ENCODE data around the gene RORC.

Gene RORC

GRCh38 chr1:151843398-151843797 is 11.8 kb upstream of the RORC start:
- Histone ChIP-seq H3K14ac (ENCODE audit: low read length in 2 of 2) (no peak overlapping the region), H3K4ac (ENCODE audit: low read depth in 1 of 2, low read length in 2 of 2) (no peak overlapping the region), H3K4me3 (ENCODE audit: insufficient read depth in 1 of 2, low read depth in 1 of 2, low read length in 2 of 2) (no peak overlapping the region), H3K23ac (ENCODE audit: low read length in 2 of 2) (no peak overlapping the region), H3K36me3 (ENCODE audit: control insufficient read depth in 1 of 2, insufficient read depth in 2 of 2, low read depth in 1 of 2, low read length in 2 of 2) (no peaks in the 10 kb centered on the region), H2AK5ac (ENCODE audit: low read length, severe bottlenecking) (no peak overlapping the region), H3K4me1 (ENCODE audit: control insufficient read depth, insufficient read depth, low read depth, low read length) (peaks cover 13% of the 10 kb centered on the region), H2BK120ac (ENCODE audit: low read depth, low read length) (no peak overlapping the region), H3K27ac (ENCODE audit: low read length, poor library complexity, severe bottlenecking) (no peak overlapping the region), H4K91ac (ENCODE audit: low read length) (no peak overlapping the region), H2BK12ac (ENCODE audit: low read length in 2 of 2) (no peak overlapping the region), H3K27me3 (ENCODE audit: control insufficient read depth in 1 of 2, insufficient read depth in 1 of 2, low read length in 2 of 2) (peaks cover 24 to 32% of the 10 kb centered on the region in 2 experiments), H3K4me2 (ENCODE audit: low read length, poor library complexity, severe bottlenecking) (no peak overlapping the region), H3K9me3 (ENCODE audit: control insufficient read depth, low read length) (no peaks in the 10 kb centered on the region), H3K9ac (ENCODE audit: low read length) (no peak overlapping the region), H3K18ac (ENCODE audit: low read depth in 1 of 2, low read length in 2 of 2) (no peak overlapping the region), H2BK5ac (ENCODE audit: low read depth, low read length, poor library complexity, severe bottlenecking) (no peak overlapping the region), H2AFZ (ENCODE audit: low read depth, low read length) (no peak overlapping the region), H2BK15ac (ENCODE audit: low read depth, poor library complexity, severe bottlenecking) (no peak overlapping the region), H4K8ac (ENCODE audit: low read length) (no peak overlapping the region), H3K79me1 (replicated peaks; ENCODE audit: low read length, poor library complexity, severe bottlenecking) (no peaks in the 10 kb centered on the region)
- 87% methylated on average over 1 of the region's 2 CpGs for WGBS
- no peak for DNase-seq

- Histone ChIP-seq H4K8ac (ENCODE audit: low read length) (no peak overlapping the region), H3K79me1 (replicated peaks; ENCODE audit: low read length, poor library complexity, severe bottlenecking) (no peaks in the 10 kb centered on the region), H4K91ac (ENCODE audit: low read length) (no peak overlapping the region), H3K36me3 (ENCODE audit: control insufficient read depth in 1 of 2, insufficient read depth in 2 of 2, low read depth in 1 of 2, low read length in 2 of 2) (no peaks in the 10 kb centered on the region), H3K23ac (ENCODE audit: low read length in 2 of 2) (no peak overlapping the region), H2BK15ac (ENCODE audit: low read depth, poor library complexity, severe bottlenecking) (no peak overlapping the region), H2BK120ac (ENCODE audit: low read depth, low read length) (no peak overlapping the region), H3K18ac (ENCODE audit: low read depth in 1 of 2, low read length in 2 of 2) (no peak overlapping the region), H2AFZ (ENCODE audit: low read depth, low read length) (no peak overlapping the region), H3K27ac (ENCODE audit: low read length, poor library complexity, severe bottlenecking) (no peak overlapping the region), H3K4me2 (ENCODE audit: low read length, poor library complexity, severe bottlenecking) (no peak overlapping the region), H3K9ac (ENCODE audit: low read length) (no peak overlapping the region), H3K14ac (ENCODE audit: low read length in 2 of 2) (no peak overlapping the region), H2BK5ac (ENCODE audit: low read depth, low read length, poor library complexity, severe bottlenecking) (no peak overlapping the region), H3K4ac (ENCODE audit: low read depth in 1 of 2, low read length in 2 of 2) (no peak overlapping the region), H3K27me3 (ENCODE audit: control insufficient read depth in 1 of 2, insufficient read depth in 1 of 2, low read length in 2 of 2) (peaks cover 38 to 39% of the 10 kb centered on the region in 2 experiments), H2AK5ac (ENCODE audit: low read length, severe bottlenecking) (no peak overlapping the region), H3K9me3 (ENCODE audit: control insufficient read depth, low read length) (no peaks in the 10 kb centered on the region), H2BK12ac (ENCODE audit: low read length in 2 of 2) (no peak overlapping the region), H3K4me3 (ENCODE audit: insufficient read depth in 1 of 2, low read depth in 1 of 2, low read length in 2 of 2) (no peak overlapping the region), H3K4me1 (ENCODE audit: control insufficient read depth, insufficient read depth, low read depth, low read length) (peaks cover 20% of the 10 kb centered on the region)
- no peak for DNase-seq
- 79% methylated on average over 1 of the region's 2 CpGs for WGBS
Measured at GRCh38 chr1:151841141-151841540, 9.5 kb upstream of the RORC start.

- no peaks in the 10 kb centered on the region for H3K36me3 ChIP-seq (ENCODE audit: control insufficient read depth in 1 of 2, insufficient read depth in 2 of 2, low read depth in 1 of 2, low read length in 2 of 2)
- H3K4me2 ChIP-seq (ENCODE audit: low read length, poor library complexity, severe bottlenecking): no peak overlapping the region
- H3K9me3 ChIP-seq (ENCODE audit: control insufficient read depth, low read length): no peaks in the 10 kb centered on the region
- H4K91ac ChIP-seq (ENCODE audit: low read length): no peak overlapping the region
- no peak overlapping the region for H2AFZ ChIP-seq (ENCODE audit: low read depth, low read length)
- no peak overlapping the region for H4K8ac ChIP-seq (ENCODE audit: low read length)
- H3K4ac ChIP-seq (ENCODE audit: low read depth in 1 of 2, low read length in 2 of 2): no peak overlapping the region
- no peak overlapping the region for H3K14ac ChIP-seq (ENCODE audit: low read length in 2 of 2)
- no peak overlapping the region for H3K27ac ChIP-seq (ENCODE audit: low read length, poor library complexity, severe bottlenecking)
- no peak overlapping the region for H2BK15ac ChIP-seq (ENCODE audit: low read depth, poor library complexity, severe bottlenecking)
- no peak overlapping the region for H2AK5ac ChIP-seq (ENCODE audit: low read length, severe bottlenecking)
- H2BK5ac ChIP-seq (ENCODE audit: low read depth, low read length, poor library complexity, severe bottlenecking): no peak overlapping the region
- peaks cover 39 to 43% of the 10 kb centered on the region in 2 experiments for H3K27me3 ChIP-seq (ENCODE audit: control insufficient read depth in 1 of 2, insufficient read depth in 1 of 2, low read length in 2 of 2)
- no peak overlapping the region for H3K18ac ChIP-seq (ENCODE audit: low read depth in 1 of 2, low read length in 2 of 2)
- no peak overlapping the region for H2BK120ac ChIP-seq (ENCODE audit: low read depth, low read length)
- DNase-seq: no peak
- H3K9ac ChIP-seq (ENCODE audit: low read length): no peak overlapping the region
- no peak overlapping the region for H2BK12ac ChIP-seq (ENCODE audit: low read length in 2 of 2)
- H3K79me1 ChIP-seq (replicated peaks; ENCODE audit: low read length, poor library complexity, severe bottlenecking): no peaks in the 10 kb centered on the region
- no peak overlapping the region for H3K4me3 ChIP-seq (ENCODE audit: insufficient read depth in 1 of 2, low read depth in 1 of 2, low read length in 2 of 2)
- peaks cover 20% of the 10 kb centered on the region for H3K4me1 ChIP-seq (ENCODE audit: control insufficient read depth, insufficient read depth, low read depth, low read length)
- H3K23ac ChIP-seq (ENCODE audit: low read length in 2 of 2): peak overlapping the region in 1 of 2 experiments; percentile 77
Measured at GRCh38 chr1:151840421-151840820, 8.8 kb upstream of the RORC start.

- no peak within 1 kb of the TSS for H2BK120ac ChIP-seq (ENCODE audit: low read depth, low read length)
- peak within 1 kb of the TSS; percentile 3 for H2AFZ ChIP-seq (ENCODE audit: low read depth, low read length)
- no peak within 1 kb of the TSS for H4K91ac ChIP-seq (ENCODE audit: low read length)
- H2BK15ac ChIP-seq (ENCODE audit: low read depth, poor library complexity, severe bottlenecking): no peak within 1 kb of the TSS
- H3K4me1 ChIP-seq (ENCODE audit: control insufficient read depth, insufficient read depth, low read depth, low read length): peaks cover 20% of the 10 kb centered on the region
- H3K9me3 ChIP-seq (ENCODE audit: control insufficient read depth, low read length): no peaks in the 10 kb centered on the region
- no peak within 1 kb of the TSS for H3K27ac ChIP-seq (ENCODE audit: low read length, poor library complexity, severe bottlenecking)
- no peak within 1 kb of the TSS for H3K18ac ChIP-seq (ENCODE audit: low read depth in 1 of 2, low read length in 2 of 2)
- WGBS: 4% methylated on average over 43 of the region's 47 CpGs
- DNase-seq: peak; percentile 21
- no peaks in the 10 kb centered on the region for H3K36me3 ChIP-seq (ENCODE audit: control insufficient read depth in 1 of 2, insufficient read depth in 2 of 2, low read depth in 1 of 2, low read length in 2 of 2)
- H3K4me2 ChIP-seq (ENCODE audit: low read length, poor library complexity, severe bottlenecking): peak within 1 kb of the TSS; percentile 79
- H3K4ac ChIP-seq (ENCODE audit: low read depth in 1 of 2, low read length in 2 of 2): no peak within 1 kb of the TSS
- peak within 1 kb of the TSS; percentile 43 to 51 for H3K4me3 ChIP-seq (ENCODE audit: insufficient read depth in 1 of 2, low read depth in 1 of 2, low read length in 2 of 2)
- H3K14ac ChIP-seq (ENCODE audit: low read length in 2 of 2): peak within 1 kb of the TSS in 1 of 2 experiments; percentile 11
- peak within 1 kb of the TSS in 1 of 2 experiments; percentile 77 for H3K23ac ChIP-seq (ENCODE audit: low read length in 2 of 2)
- peak within 1 kb of the TSS; percentile 18 for H3K9ac ChIP-seq (ENCODE audit: low read length)
- no peaks in the 10 kb centered on the region for H3K79me1 ChIP-seq (replicated peaks; ENCODE audit: low read length, poor library complexity, severe bottlenecking)
- H2BK5ac ChIP-seq (ENCODE audit: low read depth, low read length, poor library complexity, severe bottlenecking): no peak within 1 kb of the TSS
- H3K27me3 ChIP-seq (ENCODE audit: control insufficient read depth in 1 of 2, insufficient read depth in 1 of 2, low read length in 2 of 2): peaks cover 39 to 43% of the 10 kb centered on the region in 2 experiments
- H4K8ac ChIP-seq (ENCODE audit: low read length): no peak within 1 kb of the TSS
- no peak within 1 kb of the TSS for H2BK12ac ChIP-seq (ENCODE audit: low read length in 2 of 2)
- no peak within 1 kb of the TSS for H2AK5ac ChIP-seq (ENCODE audit: low read length, severe bottlenecking)
Measured at GRCh38 chr1:151839457-151840403, 8.1 kb upstream of the RORC start, which contains the start of gene C2CD4D. Gene C2CD4D, minus strand, starts transcription at chr1:151839820. Its CDS starts 831 bp downstream, at chr1:151838989.
